Measurements from ENCODE around the gene SERPINA4.

SERPINA4 gene

DNA sequence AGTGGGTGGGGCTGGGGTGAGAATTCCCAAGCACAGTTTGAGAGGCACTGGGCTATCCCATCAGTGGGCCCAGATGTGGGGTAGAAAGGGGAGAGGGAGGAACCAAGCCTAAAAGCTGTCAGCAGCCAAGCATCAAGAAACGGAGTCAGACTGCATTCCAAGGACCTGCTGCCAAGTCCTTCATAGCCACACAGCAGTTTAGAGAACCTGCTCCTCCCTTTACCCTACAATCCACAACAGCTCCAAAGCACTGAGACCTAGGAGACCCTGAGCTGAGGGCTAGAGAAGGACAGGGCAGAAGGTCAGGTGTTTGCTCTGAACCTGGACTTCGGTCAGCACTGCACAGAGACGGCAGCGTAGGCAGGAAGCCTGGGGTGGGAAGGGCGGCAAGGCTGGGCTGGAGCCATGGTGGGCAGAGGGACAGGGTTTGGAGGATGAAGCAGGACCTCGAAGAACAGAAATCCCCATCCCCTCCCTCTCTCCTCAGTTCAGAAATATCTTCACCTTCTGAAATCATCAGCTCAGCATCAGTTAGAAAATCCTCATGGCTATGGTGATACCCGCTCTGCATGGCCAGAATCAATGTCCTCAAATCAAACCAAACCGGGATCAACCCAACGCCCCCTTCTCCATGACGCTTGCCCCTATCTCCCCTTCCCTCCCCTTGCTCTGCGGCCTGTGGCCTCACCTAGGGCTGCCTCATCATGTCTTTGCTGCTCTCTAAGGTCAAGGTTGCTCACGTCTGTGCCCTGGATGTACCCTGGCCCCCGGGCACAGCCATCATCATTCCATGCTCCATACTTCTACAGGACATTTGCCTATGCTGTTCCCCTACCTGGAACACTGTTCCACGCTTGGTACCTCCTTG lies 12.9 kb upstream of the SERPINA4 start:
- Histone ChIP-seq H3K4me3 (ENCODE audit: low read length) (no peak overlapping the region), H3K27me3 (ENCODE audit: insufficient read depth, low read length) (no peaks in the 10 kb centered on the region), H3K36me3 (ENCODE audit: insufficient read depth, low read length) (no peaks in the 10 kb centered on the region), H3K4me1 (ENCODE audit: insufficient read depth, low read length) (no peaks in the 10 kb centered on the region), H2AFZ (ENCODE audit: low read depth, low read length) (no peak overlapping the region), H3K9me3 (ENCODE audit: low read length) (no peaks in the 10 kb centered on the region)

GRCh38 chr14:94548999-94549985 lies 11.9 kb upstream of the SERPINA4 start:
- no peaks in the 10 kb centered on the region for H3K27me3 ChIP-seq (ENCODE audit: insufficient read depth, low read length)
- no peaks in the 10 kb centered on the region for H3K4me1 ChIP-seq (ENCODE audit: insufficient read depth, low read length)
- no peak overlapping the region for H3K4me3 ChIP-seq (ENCODE audit: low read length)
- no peaks in the 10 kb centered on the region for H3K9me3 ChIP-seq (ENCODE audit: low read length)
- no peaks in the 10 kb centered on the region for H3K36me3 ChIP-seq (ENCODE audit: insufficient read depth, low read length)
- no peak overlapping the region for H2AFZ ChIP-seq (ENCODE audit: low read depth, low read length)

DNA sequence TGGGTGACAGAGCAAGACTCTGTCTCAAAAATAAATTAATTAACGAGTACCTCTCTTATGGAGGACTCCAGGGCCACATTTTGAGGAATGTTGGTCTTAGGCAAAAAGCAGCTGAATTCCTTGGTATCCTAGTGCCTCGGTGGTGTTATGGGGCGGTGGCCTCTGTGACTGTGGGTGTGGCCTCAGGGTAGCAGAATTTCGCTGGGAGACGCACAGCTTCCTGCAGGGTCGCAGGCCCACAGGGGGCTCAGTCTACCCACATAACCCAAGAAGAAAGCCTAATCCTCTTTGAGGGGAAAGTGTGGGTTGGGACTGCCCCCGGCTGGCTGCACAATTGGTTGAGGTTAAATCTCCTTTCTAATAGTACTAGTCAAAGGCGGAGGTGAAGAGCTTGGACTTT lies 11.2 kb upstream of the SERPINA4 start:
- no peaks in the 10 kb centered on the region for H3K4me1 ChIP-seq (ENCODE audit: insufficient read depth, low read length)
- no peaks in the 10 kb centered on the region for H3K9me3 ChIP-seq (ENCODE audit: low read length)
- no peaks in the 10 kb centered on the region for H3K36me3 ChIP-seq (ENCODE audit: insufficient read depth, low read length)
- no peak overlapping the region for H2AFZ ChIP-seq (ENCODE audit: low read depth, low read length)
- no peaks in the 10 kb centered on the region for H3K27me3 ChIP-seq (ENCODE audit: insufficient read depth, low read length)
- no peak overlapping the region for H3K4me3 ChIP-seq (ENCODE audit: low read length)

DNA sequence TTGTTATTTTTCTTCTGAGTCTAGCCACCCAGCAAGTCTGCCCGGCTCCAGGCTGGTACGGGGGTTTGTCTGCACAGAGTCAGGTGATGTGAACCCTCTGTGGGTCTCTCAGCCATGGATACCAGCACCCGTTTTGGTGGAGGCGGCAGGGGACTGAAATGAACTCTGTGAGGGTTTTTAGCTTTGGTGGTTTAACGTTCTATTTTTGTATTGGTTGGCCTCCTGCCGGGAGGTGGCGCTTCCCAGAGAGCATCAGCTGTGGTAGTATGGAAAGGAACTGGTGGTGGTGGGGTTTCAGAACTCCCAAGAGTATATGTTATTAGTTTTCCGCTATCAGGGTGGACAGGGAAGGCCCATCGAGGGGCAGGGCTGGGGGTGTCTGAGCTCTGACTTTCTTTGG lies 5.3 kb upstream of the SERPINA4 start:
- no peaks in the 10 kb centered on the region for H3K9me3 ChIP-seq (ENCODE audit: low read length)
- H3K4me1 ChIP-seq (ENCODE audit: insufficient read depth, low read length) = no peaks in the 10 kb centered on the region
- no peaks in the 10 kb centered on the region for H3K27me3 ChIP-seq (ENCODE audit: insufficient read depth, low read length)
- no peak overlapping the region for H2AFZ ChIP-seq (ENCODE audit: low read depth, low read length)
- H3K36me3 ChIP-seq (ENCODE audit: insufficient read depth, low read length) = no peaks in the 10 kb centered on the region
- H3K4me3 ChIP-seq (ENCODE audit: low read length) = no peak overlapping the region

- Histone ChIP-seq H3K27me3 (ENCODE audit: insufficient read depth, low read length) (no peaks in the 10 kb centered on the region), H2AFZ (ENCODE audit: low read depth, low read length) (no peak overlapping the region), H3K4me3 (ENCODE audit: low read length) (no peak overlapping the region), H3K9me3 (ENCODE audit: low read length) (no peaks in the 10 kb centered on the region), H3K4me1 (ENCODE audit: insufficient read depth, low read length) (no peaks in the 10 kb centered on the region), H3K36me3 (ENCODE audit: insufficient read depth, low read length) (no peaks in the 10 kb centered on the region)
Observed at GRCh38 chr14:94557327-94557726, 3.9 kb upstream of the SERPINA4 start.

- Histone ChIP-seq H2AFZ (ENCODE audit: low read depth, low read length) (no peak overlapping the region), H3K36me3 (ENCODE audit: insufficient read depth, low read length) (no peaks in the 10 kb centered on the region), H3K4me1 (ENCODE audit: insufficient read depth, low read length) (no peaks in the 10 kb centered on the region), H3K27me3 (ENCODE audit: insufficient read depth, low read length) (no peaks in the 10 kb centered on the region), H3K4me3 (ENCODE audit: low read length) (no peak overlapping the region), H3K9me3 (ENCODE audit: low read length) (no peaks in the 10 kb centered on the region)
Observed at GRCh38 chr14:94558842-94559241, 2.4 kb upstream of the SERPINA4 start.

GRCh38 chr14:94559638-94560290 lies 1.5 kb upstream of the SERPINA4 start:
- Histone ChIP-seq H2AFZ (ENCODE audit: low read depth, low read length) (no peak overlapping the region), H3K27me3 (ENCODE audit: insufficient read depth, low read length) (no peaks in the 10 kb centered on the region), H3K4me3 (ENCODE audit: low read length) (no peak overlapping the region), H3K9me3 (ENCODE audit: low read length) (no peaks in the 10 kb centered on the region), H3K4me1 (ENCODE audit: insufficient read depth, low read length) (no peaks in the 10 kb centered on the region), H3K36me3 (ENCODE audit: insufficient read depth, low read length) (no peaks in the 10 kb centered on the region)

DNA sequence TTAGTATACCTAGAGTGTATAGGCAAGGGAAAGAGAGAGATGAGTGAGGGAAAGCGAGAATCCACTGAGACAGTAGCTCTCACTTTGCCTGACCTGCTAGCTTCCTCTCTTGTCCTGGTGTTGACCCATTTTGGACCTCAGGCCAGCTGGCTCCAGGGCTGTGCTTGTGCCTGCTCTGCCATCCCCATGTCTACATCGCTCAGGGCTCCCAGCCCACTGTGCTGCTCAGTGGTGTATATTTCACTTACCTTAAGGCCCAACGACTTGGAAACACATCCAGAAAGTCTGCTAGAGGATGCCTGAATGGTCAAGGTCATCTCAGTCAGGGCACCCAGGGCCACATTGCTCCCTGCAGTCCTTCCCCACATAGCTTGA lies 964 bp upstream of the SERPINA4 start:
- Histone ChIP-seq H3K27me3 (ENCODE audit: insufficient read depth, low read length) (no peaks in the 10 kb centered on the region), H3K9me3 (ENCODE audit: low read length) (no peaks in the 10 kb centered on the region), H2AFZ (ENCODE audit: low read depth, low read length) (no peak overlapping the region), H3K4me3 (ENCODE audit: low read length) (no peak overlapping the region), H3K4me1 (ENCODE audit: insufficient read depth, low read length) (no peaks in the 10 kb centered on the region), H3K36me3 (ENCODE audit: insufficient read depth, low read length) (no peaks in the 10 kb centered on the region)

- no peak overlapping the region for H3K4me3 ChIP-seq (ENCODE audit: low read length)
- H3K9me3 ChIP-seq (ENCODE audit: low read length) = no peaks in the 10 kb centered on the region
- H3K4me1 ChIP-seq (ENCODE audit: insufficient read depth, low read length) = no peaks in the 10 kb centered on the region
- H3K27me3 ChIP-seq (ENCODE audit: insufficient read depth, low read length) = no peaks in the 10 kb centered on the region
- H3K36me3 ChIP-seq (ENCODE audit: insufficient read depth, low read length) = no peaks in the 10 kb centered on the region
- H2AFZ ChIP-seq (ENCODE audit: low read depth, low read length) = no peak overlapping the region
Observed at GRCh38 chr14:94561656-94562010, 391 bp downstream of the SERPINA4 start.

DNA sequence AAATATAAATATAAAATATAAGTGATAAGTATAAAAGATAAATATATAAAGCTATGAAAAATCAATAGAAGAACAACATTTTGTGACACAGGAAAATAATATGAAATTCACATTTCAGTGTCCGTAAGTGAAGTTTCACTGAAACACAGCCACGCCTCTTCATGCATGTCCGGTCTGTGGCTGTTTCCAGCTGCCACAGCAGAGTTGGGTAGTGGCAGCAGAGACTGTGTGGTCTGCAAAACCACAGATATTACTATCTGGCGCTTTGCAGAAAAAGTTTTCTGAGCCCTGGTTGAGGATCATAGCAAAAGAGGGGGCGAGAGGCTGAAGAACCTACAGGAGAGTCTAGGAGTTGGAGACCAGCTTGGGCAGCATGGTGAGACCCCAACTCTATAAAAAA lies 780 bp downstream of the SERPINA4 start:
- H2AFZ ChIP-seq (ENCODE audit: low read depth, low read length) = no peak overlapping the region
- no peaks in the 10 kb centered on the region for H3K9me3 ChIP-seq (ENCODE audit: low read length)
- H3K36me3 ChIP-seq (ENCODE audit: insufficient read depth, low read length) = no peaks in the 10 kb centered on the region
- H3K4me1 ChIP-seq (ENCODE audit: insufficient read depth, low read length) = no peaks in the 10 kb centered on the region
- H3K4me3 ChIP-seq (ENCODE audit: low read length) = no peak overlapping the region
- H3K27me3 ChIP-seq (ENCODE audit: insufficient read depth, low read length) = no peaks in the 10 kb centered on the region

- Histone ChIP-seq H3K4me3 (ENCODE audit: low read length) (no peak overlapping the region), H3K4me1 (ENCODE audit: insufficient read depth, low read length) (no peaks in the 10 kb centered on the region), H3K36me3 (ENCODE audit: insufficient read depth, low read length) (no peaks in the 10 kb centered on the region), H3K9me3 (ENCODE audit: low read length) (no peaks in the 10 kb centered on the region), H2AFZ (ENCODE audit: low read depth, low read length) (no peak overlapping the region), H3K27me3 (ENCODE audit: insufficient read depth, low read length) (no peaks in the 10 kb centered on the region)
Observed at GRCh38 chr14:94562941-94563883, 2.0 kb downstream of the SERPINA4 start.

GRCh38 chr14:94564381-94564780 lies 3.1 kb downstream of the SERPINA4 start:
- H2AFZ ChIP-seq (ENCODE audit: low read depth, low read length) = no peak overlapping the region
- H3K36me3 ChIP-seq (ENCODE audit: insufficient read depth, low read length) = no peaks in the 10 kb centered on the region
- H3K4me3 ChIP-seq (ENCODE audit: low read length) = no peak overlapping the region
- H3K27me3 ChIP-seq (ENCODE audit: insufficient read depth, low read length) = no peaks in the 10 kb centered on the region
- H3K9me3 ChIP-seq (ENCODE audit: low read length) = no peaks in the 10 kb centered on the region
- no peaks in the 10 kb centered on the region for H3K4me1 ChIP-seq (ENCODE audit: insufficient read depth, low read length)
